Right lobe of liver (tissue), 4 donors: ENCODE data around the gene FAM20C.

ENCODE experiments used
- POLR2A ChIP-seq: fragments of 450-650 bp; IDR thresholded peaks from one replicate; pipeline ENCODE4 v1.6.1; 2017; ENCODE audit warnings: antibody characterized with exemption, mild to moderate bottlenecking
- TF ChIP-seq, protein P1 (sequence below), 4 donors: fragments of 200-600 bp in 3 of 4; fragments of 450-650 bp in 1 of 4; IDR thresholded peaks; one replicate each; pipeline versions ENCODE4 v1.5.1 to v1.8.0; 2016 to 2022; ENCODE audit warnings: antibody characterized with exemption in 4 of 4, mild to moderate bottlenecking in 2 of 4
- donor health status: DM: no; HTN: no; CAD: no.
- donor health status: DM: no; HTN: no; CAD: no.
- donor health status: DM: no; HTN: yes; CAD: no.

DNA sequence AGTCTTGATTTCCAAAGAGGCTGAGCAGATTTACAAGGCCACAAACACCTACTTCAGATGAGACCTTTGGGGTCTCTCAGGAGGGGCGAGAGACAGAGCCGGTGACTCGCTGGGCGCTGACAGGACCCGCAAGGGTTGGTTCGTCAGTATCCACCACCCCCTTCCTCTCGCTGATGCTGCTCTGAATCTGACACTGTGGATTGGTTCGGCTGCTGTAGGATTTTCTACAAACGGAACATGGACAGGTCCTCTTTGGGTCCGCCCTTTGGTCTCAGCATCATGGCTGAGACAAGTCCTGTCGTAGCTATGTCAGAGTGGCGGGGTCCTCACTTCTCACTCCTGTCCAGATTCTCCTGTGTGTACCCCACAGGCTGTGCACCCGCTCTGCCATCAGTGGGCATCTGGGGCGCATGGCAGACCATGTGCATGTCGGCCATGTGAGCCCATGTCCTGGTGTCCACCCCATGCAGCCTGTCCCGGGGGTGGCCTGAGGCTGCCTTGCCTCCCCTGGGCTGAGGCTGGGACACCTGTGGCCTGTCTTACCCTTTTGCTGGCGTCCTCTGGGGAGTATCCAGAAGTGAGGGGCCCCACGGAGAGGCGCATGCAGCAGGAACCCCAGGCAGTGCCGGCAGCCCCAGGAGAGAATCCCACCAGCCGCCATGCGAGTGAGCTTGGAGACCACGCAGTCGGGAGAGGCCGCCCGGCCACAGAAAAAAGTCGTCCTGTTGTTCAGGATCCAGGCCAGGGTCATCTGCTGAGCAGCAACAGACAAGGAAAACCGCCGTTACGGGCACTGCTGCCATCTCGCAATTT is 21.6 kb upstream of the FAM20C start:
- TF ChIP-seq, protein P1, sequence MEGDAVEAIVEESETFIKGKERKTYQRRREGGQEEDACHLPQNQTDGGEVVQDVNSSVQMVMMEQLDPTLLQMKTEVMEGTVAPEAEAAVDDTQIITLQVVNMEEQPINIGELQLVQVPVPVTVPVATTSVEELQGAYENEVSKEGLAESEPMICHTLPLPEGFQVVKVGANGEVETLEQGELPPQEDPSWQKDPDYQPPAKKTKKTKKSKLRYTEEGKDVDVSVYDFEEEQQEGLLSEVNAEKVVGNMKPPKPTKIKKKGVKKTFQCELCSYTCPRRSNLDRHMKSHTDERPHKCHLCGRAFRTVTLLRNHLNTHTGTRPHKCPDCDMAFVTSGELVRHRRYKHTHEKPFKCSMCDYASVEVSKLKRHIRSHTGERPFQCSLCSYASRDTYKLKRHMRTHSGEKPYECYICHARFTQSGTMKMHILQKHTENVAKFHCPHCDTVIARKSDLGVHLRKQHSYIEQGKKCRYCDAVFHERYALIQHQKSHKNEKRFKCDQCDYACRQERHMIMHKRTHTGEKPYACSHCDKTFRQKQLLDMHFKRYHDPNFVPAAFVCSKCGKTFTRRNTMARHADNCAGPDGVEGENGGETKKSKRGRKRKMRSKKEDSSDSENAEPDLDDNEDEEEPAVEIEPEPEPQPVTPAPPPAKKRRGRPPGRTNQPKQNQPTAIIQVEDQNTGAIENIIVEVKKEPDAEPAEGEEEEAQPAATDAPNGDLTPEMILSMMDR (IDR thresholded peaks at IDR 0.05) = no peak
- no peak for TF ChIP-seq POLR2A
